Measurements from ENCODE around the gene ATXN7. TPM values are rescaled to one million over a fixed set of nuclear protein-coding genes. Genes with fewer than 3 reads are reported as not detected.

ATXN7 gene
- total and polyA plus RNA-seq, 4 donors = 2.8 to 13.6 (median 5.6) TPM

GRCh38 chr3:63886858-63887257, 23.2 kb downstream of the ATXN7 start:
- Histone ChIP-seq H3K36me3 (ENCODE audit: control insufficient read depth in 4 of 4, insufficient read depth in 3 of 4, low read depth in 1 of 4, low read length in 3 of 4) (no peaks in the 10 kb centered on the region), H3K4me1 (ENCODE audit: control insufficient read depth in 4 of 4, insufficient read depth in 4 of 4, low read length in 3 of 4) (peaks cover 0 to 10% (median 6%) of the 10 kb centered on the region in 4 donors), H3K9ac (ENCODE audit: low read depth in 1 of 2, low read length in 2 of 2) (no peak overlapping the region), H3K9me3 (ENCODE audit: control insufficient read depth in 4 of 4, low read length in 3 of 4) (no peaks in the 10 kb centered on the region), H3K27ac (ENCODE audit: low read depth in 1 of 2, low read length in 2 of 2) (no peak overlapping the region), H3K4me3 (ENCODE audit: low read depth in 1 of 3, low read length in 3 of 3) (no peak overlapping the region), H3K27me3 (ENCODE audit: control insufficient read depth in 4 of 4, insufficient read depth in 4 of 4, low read length in 3 of 4) (no peaks in the 10 kb centered on the region)
- peak in 1 of 2 donors; percentile 22 for TF ChIP-seq RAD21 (IDR thresholded peaks at IDR 0.05)
- TF ChIP-seq HNF4A (conservative IDR thresholded peaks at IDR 0.05) = peak; percentile 19 to 32
- TF ChIP-seq ZBTB33 (IDR thresholded peaks at IDR 0.05) = no peak
- TF ChIP-seq YY1 (IDR thresholded peaks at IDR 0.05) = peak; percentile 65
- TF ChIP-seq FOXA2 (IDR thresholded peaks at IDR 0.05) = no peak
- TF ChIP-seq TAF1 (conservative IDR thresholded peaks at IDR 0.05) = no peak
- peak; percentile 89 for TF ChIP-seq ATF3 (IDR thresholded peaks at IDR 0.05)
- TF ChIP-seq SP1 (IDR thresholded peaks at IDR 0.05) = peak; percentile 12
- no peak for DNase-seq (ENCODE audit: low spot score)
- WGBS = 33% methylated on average over 3 of the region's 3 CpGs

- Histone ChIP-seq H3K9ac (ENCODE audit: low read depth in 1 of 2, low read length in 2 of 2) (no peak overlapping the region), H3K36me3 (ENCODE audit: control insufficient read depth in 4 of 4, insufficient read depth in 3 of 4, low read depth in 1 of 4, low read length in 3 of 4) (no peaks in the 10 kb centered on the region), H3K27ac (ENCODE audit: low read depth in 1 of 2, low read length in 2 of 2) (no peak overlapping the region), H3K9me3 (ENCODE audit: control insufficient read depth in 4 of 4, low read length in 3 of 4) (no peaks in the 10 kb centered on the region), H3K27me3 (ENCODE audit: control insufficient read depth in 4 of 4, insufficient read depth in 4 of 4, low read length in 3 of 4) (no peaks in the 10 kb centered on the region), H3K4me1 (ENCODE audit: control insufficient read depth in 4 of 4, insufficient read depth in 4 of 4, low read length in 3 of 4) (peaks cover 0 to 7% (median 6%) of the 10 kb centered on the region in 4 donors), H3K4me3 (ENCODE audit: low read depth in 1 of 3, low read length in 3 of 3) (no peak overlapping the region)
- DNase-seq (ENCODE audit: low spot score) = no peak
- 94% methylated on average over 5 of the region's 5 CpGs for WGBS
- TF ChIP-seq FOXA2 (IDR thresholded peaks at IDR 0.05) (no peak), ZBTB33 (IDR thresholded peaks at IDR 0.05) (no peak), RAD21 (IDR thresholded peaks at IDR 0.05) (no peak), FOXA1 (IDR thresholded peaks at IDR 0.05) (no peak)
Observed at GRCh38 chr3:63891518-63891917, 27.9 kb downstream of the ATXN7 start.

- Histone ChIP-seq H3K9ac (ENCODE audit: low read depth in 1 of 2, low read length in 2 of 2) (no peak overlapping the region), H3K27me3 (ENCODE audit: control insufficient read depth in 4 of 4, insufficient read depth in 4 of 4, low read length in 3 of 4) (no peaks in the 10 kb centered on the region), H3K4me3 (ENCODE audit: low read depth in 1 of 3, low read length in 3 of 3) (no peak overlapping the region), H3K27ac (ENCODE audit: low read depth in 1 of 2, low read length in 2 of 2) (no peak overlapping the region), H3K9me3 (ENCODE audit: control insufficient read depth in 4 of 4, low read length in 3 of 4) (no peaks in the 10 kb centered on the region), H3K4me1 (ENCODE audit: control insufficient read depth in 4 of 4, insufficient read depth in 4 of 4, low read length in 3 of 4) (no peaks in the 10 kb centered on the region), H3K36me3 (ENCODE audit: control insufficient read depth in 4 of 4, insufficient read depth in 3 of 4, low read depth in 1 of 4, low read length in 3 of 4) (no peaks in the 10 kb centered on the region)
- no peak for DNase-seq (ENCODE audit: low spot score)
- TF ChIP-seq ATF3 (IDR thresholded peaks at IDR 0.05) (no peak), FOXA1 (IDR thresholded peaks at IDR 0.05) (no peak), RXRA (IDR thresholded peaks at IDR 0.05) (no peak), HNF4A (conservative IDR thresholded peaks at IDR 0.05) (no peak), YY1 (IDR thresholded peaks at IDR 0.05) (no peak), GABPA (IDR thresholded peaks at IDR 0.05 in 1 of 2, conservative IDR thresholded peaks at IDR 0.05 in 1 of 2) (no peak), EGR1 (IDR thresholded peaks at IDR 0.05; ENCODE audit: low read depth in 2 of 2) (no peak), NR2F2 (IDR thresholded peaks at IDR 0.05) (no peak)
- WGBS = 97% methylated on average over 1 of the region's 1 CpG
Observed at GRCh38 chr3:63892773-63893352, 29.2 kb downstream of the ATXN7 start.

Data from liver (tissue), 9 donors.